Neuronal stem cell (in vitro differentiated cells): ENCODE results near the gene OTUD5.
"Not testable (repeated sequence)": the region's sequence is repeated elsewhere in the genome, so short reads cannot be mapped to it uniquely, and the experiment has no call there.

Experiments
- DNase-seq: peaks from one replicate; pipeline ENCODE4 v3.0.0-alpha.2; 2013; ENCODE audit warnings: low spot score
- H2AFZ ChIP-seq: one replicate; pipeline ENCODE4 v1.6.1; 2013; ENCODE audit warnings: mild to moderate bottlenecking, low read length, inconsistent platforms
- H2AK5ac ChIP-seq: 2 replicates; pipeline ENCODE4 v1.6.1; 2013; ENCODE audit warnings: low read depth, mild to moderate bottlenecking, inconsistent platforms, low read length, moderate library complexity, mixed read lengths
- H2BK120ac ChIP-seq: 2 replicates; pipeline ENCODE4 v1.6.1; 2013; ENCODE audit warnings: low read depth, mild to moderate bottlenecking, inconsistent platforms, low read length, moderate library complexity, mixed read lengths
- H2BK12ac ChIP-seq: one replicate; pipeline ENCODE4 v1.6.1; 2013; ENCODE audit warnings: low read length, inconsistent platforms
- H2BK15ac ChIP-seq: 2 replicates; pipeline ENCODE4 v1.6.1; 2013; ENCODE audit warnings: mild to moderate bottlenecking, low read length, inconsistent platforms, mixed read lengths
- H2BK5ac ChIP-seq: one replicate; pipeline ENCODE4 v1.6.1; 2013; ENCODE audit warnings: inconsistent platforms, mild to moderate bottlenecking, low read length, moderate library complexity
- H3K14ac ChIP-seq: one replicate; pipeline ENCODE4 v1.6.1; 2013; ENCODE audit warnings: low read length, inconsistent platforms
- H3K18ac ChIP-seq: 2 replicates; pipeline ENCODE4 v1.6.1; 2013; ENCODE audit warnings: low read length, inconsistent platforms
- H3K23ac ChIP-seq: 2 replicates; pipeline ENCODE4 v1.6.1; 2013; ENCODE audit warnings: low read depth, mild to moderate bottlenecking, mixed read lengths, low read length, inconsistent platforms; ENCODE audit not compliant: poor library complexity
- H3K27ac ChIP-seq: replicated peaks from 3 replicates; pipeline ENCODE4 v1.5.1; 2013; ENCODE audit warnings: low read length, inconsistent platforms
- H3K27me3 ChIP-seq, 3 experiments: 2 replicates each; pipeline ENCODE4 v1.6.1; 2013; ENCODE audit warnings: low read length in 3 of 3, mild to moderate bottlenecking in 2 of 3, inconsistent platforms in 1 of 3, low read depth in 1 of 3, mixed read lengths in 1 of 3, moderate library complexity in 1 of 3; ENCODE audit not compliant: control insufficient read depth in 3 of 3, insufficient read depth in 3 of 3
- H3K36me3 ChIP-seq, 2 donors: replicated peaks in 1 of 2; 2 replicates each; pipeline ENCODE4 v1.6.1; 2013; ENCODE audit warnings: low read length in 2 of 2; ENCODE audit not compliant: control insufficient read depth in 2 of 2, insufficient read depth in 2 of 2
- H3K4ac ChIP-seq: 2 replicates; pipeline ENCODE4 v1.6.1; 2013; ENCODE audit warnings: inconsistent platforms, mild to moderate bottlenecking, low read length, moderate library complexity
- H3K4me1 ChIP-seq, 2 donors: 1 replicate in 1 of 2; 2 replicates in 1 of 2; pipeline ENCODE4 v1.6.1; 2013; ENCODE audit warnings: low read length in 2 of 2, low read depth in 1 of 2; ENCODE audit not compliant: control insufficient read depth in 2 of 2, insufficient read depth in 1 of 2
- H3K4me2 ChIP-seq: one replicate; pipeline ENCODE4 v1.6.1; 2013; ENCODE audit warnings: mild to moderate bottlenecking, low read length, inconsistent platforms; ENCODE audit not compliant: insufficient read depth, poor library complexity, severe bottlenecking
- H3K4me3 ChIP-seq, 2 donors: 2 replicates each; pipeline ENCODE4 v1.5.1; 2013; ENCODE audit warnings: low read length in 2 of 2, mild to moderate bottlenecking in 2 of 2, inconsistent platforms in 1 of 2, moderate library complexity in 1 of 2
- H3K79me1 ChIP-seq: one replicate; pipeline ENCODE4 v1.6.1; 2013; ENCODE audit warnings: low read depth, mild to moderate bottlenecking, inconsistent platforms, low read length, moderate library complexity
- H3K9ac ChIP-seq: one replicate; pipeline ENCODE4 v1.6.1; 2013; ENCODE audit warnings: mild to moderate bottlenecking, low read depth, low read length, inconsistent platforms; ENCODE audit not compliant: poor library complexity
- H3K9me3 ChIP-seq, 2 donors: replicated peaks in 1 of 2; 2 replicates each; pipeline versions ENCODE3 to v1.6.1; 2013; ENCODE audit warnings: low read length in 2 of 2, mild to moderate bottlenecking in 2 of 2, inconsistent platforms in 1 of 2, low read depth in 1 of 2, mixed read lengths in 1 of 2, moderate library complexity in 1 of 2; ENCODE audit not compliant: control insufficient read depth in 2 of 2, insufficient read depth in 1 of 2
- H4K8ac ChIP-seq: one replicate; pipeline ENCODE4 v1.6.1; 2013; ENCODE audit warnings: low read depth, mild to moderate bottlenecking, inconsistent platforms, low read length, moderate library complexity
- H4K91ac ChIP-seq: one replicate; pipeline ENCODE4 v1.6.1; 2013; ENCODE audit warnings: low read length, low read depth, mild to moderate bottlenecking, inconsistent platforms; ENCODE audit not compliant: poor library complexity
- whole genome bisulfite sequencing, 2 donors: extraction: QIAGEN DNeasy Blood & Tissue Kit; methylation state at CpG; one replicate each; pipeline ENCODE4 v1.1.7; 2013; ENCODE audit warnings: missing lambda C conversion rate in 2 of 2, mixed read lengths in 1 of 2; ENCODE audit not compliant: insufficient read length in 2 of 2, insufficient replicate concordance in 1 of 2; ENCODE audit errors: extremely low coverage in 2 of 2; 5-methylcytosine and 5-hydroxymethylcytosine counted together

The OTUD5 gene

DNA sequence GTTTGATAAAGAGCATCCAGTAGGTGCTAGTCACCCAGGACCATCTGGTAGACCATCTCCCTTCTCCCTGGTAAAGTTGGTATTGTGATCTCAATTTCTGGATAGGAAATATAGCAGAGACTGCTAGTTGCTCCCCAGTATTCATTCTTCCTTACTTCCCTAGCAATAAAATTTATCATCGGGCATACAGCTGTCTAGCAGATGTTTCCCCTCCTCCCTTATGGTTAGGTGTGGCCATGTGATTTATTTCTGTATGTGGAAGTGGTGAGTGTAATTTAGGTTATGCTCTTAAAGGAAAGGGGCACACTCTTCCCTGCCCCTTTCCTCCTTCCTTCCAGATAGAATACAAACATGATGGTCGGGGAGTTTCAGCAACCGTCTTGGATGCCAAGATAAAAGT, 26.5 kb upstream of the OTUD5 start:
- Histone ChIP-seq H4K91ac (no peak overlapping the region), H3K9ac (no peak overlapping the region), H3K27ac (no peak overlapping the region), H2BK15ac (no peak overlapping the region), H3K18ac (no peak overlapping the region), H3K4me3 (no peak overlapping the region), H3K36me3 (peaks cover 27 to 64% of the 10 kb centered on the region in 2 donors), H3K4me1 (no peaks in the 10 kb centered on the region), H4K8ac (no peak overlapping the region), H3K14ac (no peak overlapping the region), H3K4ac (no peak overlapping the region), H2BK120ac (no peak overlapping the region), H2AFZ (no peak overlapping the region), H2BK12ac (no peak overlapping the region), H3K9me3 (no peaks in the 10 kb centered on the region), H2AK5ac (no peak overlapping the region), H3K4me2 (no peak overlapping the region), H2BK5ac (no peak overlapping the region), H3K23ac (no peak overlapping the region), H3K27me3 (peaks cover 0 to 4% (median 0%) of the 10 kb centered on the region in 3 experiments), H3K79me1 (no peaks in the 10 kb centered on the region)
- WGBS, 2 donors = no CpG with 5 or more reads among the region's 3 CpGs
- DNase-seq = no peak

DNA sequence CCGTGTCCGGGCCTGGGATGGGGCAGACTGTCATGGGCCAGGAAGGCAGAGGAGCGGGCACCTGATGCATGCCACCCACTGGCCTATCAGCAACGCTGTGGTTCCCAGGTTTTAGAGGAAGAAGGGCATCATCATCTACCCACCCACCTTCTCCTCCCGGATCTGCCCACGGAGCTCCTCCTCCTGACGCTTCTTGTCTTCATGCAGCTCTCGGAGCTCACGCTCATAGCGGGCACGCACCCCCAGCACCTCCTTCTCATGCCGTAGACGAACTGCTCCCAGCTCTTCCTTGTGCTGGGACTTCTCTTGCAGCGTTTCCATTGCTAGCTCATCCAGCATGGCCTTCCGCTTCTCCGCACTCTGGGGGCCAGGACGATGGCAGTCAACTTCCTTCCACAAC, 25.7 kb upstream of the OTUD5 start:
- Histone ChIP-seq H2BK15ac (no peak overlapping the region), H4K8ac (no peak overlapping the region), H3K14ac (no peak overlapping the region), H3K9me3 (no peaks in the 10 kb centered on the region), H2BK120ac (no peak overlapping the region), H3K9ac (no peak overlapping the region), H2AK5ac (no peak overlapping the region), H3K4me3 (no peak overlapping the region), H3K4me2 (no peak overlapping the region), H3K4ac (no peak overlapping the region), H3K23ac (no peak overlapping the region), H3K18ac (no peak overlapping the region), H2BK12ac (no peak overlapping the region), H3K27ac (no peak overlapping the region), H2AFZ (no peak overlapping the region), H3K4me1 (no peaks in the 10 kb centered on the region), H4K91ac (no peak overlapping the region), H2BK5ac (no peak overlapping the region), H3K36me3 (peaks cover 26 to 60% of the 10 kb centered on the region in 2 donors), H3K79me1 (no peaks in the 10 kb centered on the region), H3K27me3 (peaks cover 0 to 4% (median 0%) of the 10 kb centered on the region in 3 experiments)
- no peak for DNase-seq
- WGBS, 2 donors = no CpG with 5 or more reads among the region's 17 CpGs

DNA sequence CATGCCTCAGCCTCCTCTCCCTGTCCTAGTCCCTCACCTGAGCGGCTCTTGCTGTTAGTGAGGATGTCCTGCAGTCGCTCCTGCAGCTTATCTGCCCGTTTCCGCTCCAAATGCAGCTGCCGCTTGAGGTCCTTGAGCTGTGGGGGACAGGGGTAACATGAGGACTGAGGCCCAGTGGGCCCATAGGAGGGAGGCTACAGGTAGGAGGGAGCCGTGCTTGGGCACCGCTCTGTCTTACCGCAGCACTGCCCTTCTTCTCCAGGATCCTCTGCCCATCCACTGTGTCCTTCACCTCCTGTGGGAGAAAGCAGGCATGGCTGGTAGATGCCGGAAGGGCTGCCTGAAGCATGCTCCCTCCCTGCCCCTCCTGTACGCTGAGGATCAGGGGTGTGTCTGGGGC, 23.8 kb upstream of the OTUD5 start:
- Histone ChIP-seq H2AFZ (no peak overlapping the region), H4K91ac (no peak overlapping the region), H3K14ac (no peak overlapping the region), H2BK120ac (no peak overlapping the region), H3K27me3 (peaks cover 0 to 4% (median 0%) of the 10 kb centered on the region in 3 experiments), H3K79me1 (no peaks in the 10 kb centered on the region), H3K4me3 (no peak overlapping the region), H3K4me1 (no peaks in the 10 kb centered on the region), H2AK5ac (no peak overlapping the region), H2BK15ac (no peak overlapping the region), H3K27ac (no peak overlapping the region), H3K36me3 (peaks cover 30 to 69% of the 10 kb centered on the region in 2 donors), H2BK12ac (no peak overlapping the region), H3K9ac (peak overlapping the region; percentile 44), H4K8ac (no peak overlapping the region), H3K18ac (no peak overlapping the region), H3K9me3 (no peaks in the 10 kb centered on the region), H3K4ac (no peak overlapping the region), H2BK5ac (no peak overlapping the region), H3K4me2 (no peak overlapping the region), H3K23ac (no peak overlapping the region)
- no CpG with 5 or more reads among the region's 10 CpGs for WGBS, 2 donors
- no peak for DNase-seq

DNA sequence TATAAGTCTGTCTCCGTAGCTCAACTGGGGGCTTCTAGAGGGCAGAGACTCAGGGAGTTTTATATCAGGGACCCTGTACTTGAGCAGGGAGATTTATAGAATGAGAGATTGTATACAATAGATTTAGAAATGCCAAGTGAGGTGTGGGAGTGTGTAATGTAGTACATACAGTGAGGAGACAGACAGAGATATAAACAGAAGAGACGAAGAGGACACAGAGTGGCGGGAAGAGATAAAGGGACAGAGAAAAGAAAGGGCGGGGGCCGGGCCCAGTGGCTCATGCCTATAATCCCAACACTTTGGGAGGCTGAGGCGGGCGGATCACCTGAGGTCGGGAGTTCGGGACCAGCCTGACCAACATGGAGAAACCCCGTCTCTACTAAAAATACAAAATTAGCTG, 22.9 kb upstream of the OTUD5 start:
- no CpG with 5 or more reads among the region's 10 CpGs for WGBS, 2 donors
- H3K36me3 ChIP-seq = peaks cover 30 to 72% of the 10 kb centered on the region in 2 donors

More for the DNA sequence above, 22.9 kb upstream of the OTUD5 start:
- not testable (repeated sequence) for H3K18ac ChIP-seq, H2BK15ac ChIP-seq, H2BK5ac ChIP-seq, H3K23ac ChIP-seq, H3K79me1 ChIP-seq, H3K27ac ChIP-seq, H3K4me2 ChIP-seq, H3K4me1 ChIP-seq, H4K91ac ChIP-seq, H3K27me3 ChIP-seq, H3K14ac ChIP-seq, H4K8ac ChIP-seq, H3K4ac ChIP-seq, H2AK5ac ChIP-seq, H2BK120ac ChIP-seq, H3K9me3 ChIP-seq, H2AFZ ChIP-seq, H3K4me3 ChIP-seq, H3K9ac ChIP-seq, DNase-seq, H2BK12ac ChIP-seq
